ENCODE measurements around the gene SLC4A1. TPM values are rescaled to one million over a fixed set of nuclear protein-coding genes. Genes with fewer than 3 reads are reported as not detected.
A peak's percentile ranks its signal among the peaks of the same experiment; 100 is the strongest.

Gene SLC4A1
- total and polyA plus RNA-seq, 2 of the 13 experiments (the other 11 are each of a cell fraction or from before 2014, with no cell fraction given): not detected

GRCh38 chr17:44279666-44280391, 11.9 kb upstream of the SLC4A1 start (continued):
- TF ChIP-seq PATZ1 (CRISPR knock-in tag; IDR thresholded peaks at IDR 0.05) (peak; percentile 79), GATA4 (IDR thresholded peaks at IDR 0.05; ENCODE audit: borderline replicate concordance, low read depth) (no peak), AFF4 (CRISPR knock-in tag; IDR thresholded peaks at IDR 0.05) (no peak), ZNF230 (CRISPR knock-in tag; IDR thresholded peaks at IDR 0.05) (0 out of 2 replicates have a peak, but pooled peaks have one; percentile 59), KAT7 (CRISPR knock-in tag; IDR thresholded peaks at IDR 0.05; ENCODE audit: borderline replicate concordance) (0 out of 2 replicates have a peak, but pooled peaks have one; percentile 42), ZBTB21 (CRISPR knock-in tag; IDR thresholded peaks at IDR 0.05) (peak; percentile 81), SIN3B (IDR thresholded peaks at IDR 0.05; ENCODE audit: low read length) (no peak), ARID2 (CRISPR knock-in tag; IDR thresholded peaks at IDR 0.05; ENCODE audit: borderline replicate concordance) (no peak), ZNF256 (CRISPR knock-in tag; conservative IDR thresholded peaks at IDR 0.05) (no peak), FOXM1 (CRISPR knock-in tag; IDR thresholded peaks at IDR 0.05) (no peak), RNF2 (conservative IDR thresholded peaks at IDR 0.05; ENCODE audit: low read depth) (0 out of 2 replicates have a peak, but pooled peaks have one; percentile 21), MXD3 (CRISPR knock-in tag; IDR thresholded peaks at IDR 0.05) (no peak), KDM5A (IDR thresholded peaks at IDR 0.05; ENCODE audit: borderline replicate concordance, low read length) (no peak), NR0B2 (CRISPR knock-in tag; IDR thresholded peaks at IDR 0.05) (no peak), AHDC1 (CRISPR knock-in tag; IDR thresholded peaks at IDR 0.05; ENCODE audit: borderline replicate concordance) (peak; percentile 62; the same call in 1 of the 2 replicates)
